Dedifferentiated amniotic fluid mesenchymal stem cell (primary cell): ENCODE results near the gene ZNF230.

Source experiments
- DNase-seq: peaks from one replicate; pipeline ENCODE4 v3.0.0-alpha.2; 2016; ENCODE audit errors: extremely low spot score

The ZNF230 gene

DNA sequence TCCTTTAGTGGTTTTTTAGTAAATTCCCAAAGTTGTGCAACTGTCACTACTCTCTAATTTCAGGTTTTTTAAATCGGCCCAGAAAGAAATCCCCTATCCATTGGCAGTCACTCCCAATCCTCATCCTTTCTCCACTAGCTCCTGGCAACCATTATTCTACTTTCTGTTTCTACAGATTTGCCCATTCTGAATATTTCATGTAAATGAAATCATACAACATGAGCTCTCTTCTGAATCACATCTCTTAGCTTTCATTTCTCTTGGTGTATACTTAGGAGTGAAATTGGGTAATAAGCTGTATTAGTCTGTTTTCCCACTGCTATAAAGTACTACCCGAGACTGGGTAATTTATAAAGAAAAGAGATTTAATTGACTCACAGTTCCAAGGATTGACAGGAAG is 39.4 kb downstream of the ZNF230 start:
- no peak for DNase-seq

DNA sequence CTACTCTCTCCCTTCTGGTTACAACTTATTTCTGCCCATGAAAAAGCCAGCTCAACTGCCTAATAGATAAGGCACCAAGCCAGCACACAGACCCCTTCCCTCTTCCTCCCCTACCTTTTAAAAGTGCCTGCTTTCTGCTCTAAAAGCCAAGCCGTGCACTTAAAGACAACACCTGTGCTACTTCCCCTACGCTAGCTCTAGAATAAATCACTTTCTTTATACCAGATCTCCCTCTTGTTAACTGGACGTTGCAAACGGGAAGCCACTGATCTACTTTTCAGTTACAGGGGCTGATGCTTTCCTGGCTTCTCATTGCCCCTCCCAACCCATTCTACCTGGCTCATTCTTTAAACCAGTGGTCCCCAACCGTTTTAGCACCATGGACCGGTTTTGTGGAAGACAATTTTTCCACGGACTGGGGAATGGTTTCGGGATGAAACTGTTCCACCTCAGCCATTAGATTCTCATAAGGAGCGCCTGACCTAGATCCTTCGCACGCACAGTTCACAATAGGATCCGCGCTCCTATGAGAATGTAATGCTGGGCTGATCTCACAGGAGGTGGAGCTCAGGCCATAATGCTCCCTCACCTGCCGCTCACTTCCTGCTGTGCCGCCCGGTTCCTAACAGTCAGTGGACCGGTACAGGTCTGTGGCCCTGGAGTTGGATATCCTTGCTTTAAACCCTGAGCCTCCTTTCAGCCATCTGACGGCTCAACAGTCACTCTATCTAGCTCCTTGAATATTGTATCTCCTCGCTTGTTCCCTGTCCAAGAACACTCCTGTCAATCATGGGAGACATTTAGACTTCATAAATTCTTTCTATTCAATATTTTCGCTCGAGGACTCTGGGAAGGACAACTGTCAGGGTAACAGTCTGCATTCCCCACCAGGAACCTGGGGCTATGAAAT is 48.2 kb downstream of the ZNF230 start:
- DNase-seq: peak; percentile 21

DNA sequence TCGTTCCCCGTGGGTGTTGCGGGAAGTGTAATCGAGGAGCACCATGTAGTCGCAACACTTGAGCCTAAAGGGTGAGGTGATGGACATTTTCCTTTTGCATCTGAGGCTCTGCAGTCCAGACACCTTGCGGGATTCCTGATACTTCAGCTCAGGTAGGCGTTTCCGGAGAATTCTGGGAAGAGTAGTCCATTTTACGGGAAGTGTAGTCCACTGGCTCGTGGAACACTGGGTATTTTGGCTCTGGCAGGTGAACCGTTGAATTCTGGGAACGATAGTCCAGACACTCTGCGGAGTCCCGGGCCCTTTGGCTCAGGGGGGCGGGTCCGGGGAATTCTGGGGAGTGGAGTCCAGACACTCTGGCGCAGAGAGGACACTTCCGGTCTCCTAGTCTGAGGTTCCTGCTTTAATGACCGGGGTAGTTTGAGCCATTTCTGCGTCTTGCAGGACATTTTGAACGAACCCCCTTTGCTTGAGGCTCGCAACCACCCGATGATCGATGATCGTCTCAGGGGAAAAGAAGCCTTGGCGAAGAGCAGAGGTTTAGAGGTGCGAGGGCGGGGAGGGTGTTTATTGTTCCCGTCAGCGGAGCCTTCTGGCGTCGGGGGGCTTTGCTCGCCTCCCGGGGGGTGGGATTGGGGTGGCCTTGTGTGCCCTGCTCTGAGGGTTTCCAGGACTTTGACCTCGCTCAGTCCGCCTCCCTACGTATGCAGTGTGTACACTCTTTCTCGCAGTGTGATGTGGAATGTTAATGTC is 49.1 kb downstream of the ZNF230 start, which contains the start of gene ZNF223:
TSS of gene ZNF223 (plus strand) at position 387 of the 753 bp plus-strand sequence. CDS start 3,141 bp downstream, outside the sequence.
- DNase-seq: peak; percentile 90

DNA sequence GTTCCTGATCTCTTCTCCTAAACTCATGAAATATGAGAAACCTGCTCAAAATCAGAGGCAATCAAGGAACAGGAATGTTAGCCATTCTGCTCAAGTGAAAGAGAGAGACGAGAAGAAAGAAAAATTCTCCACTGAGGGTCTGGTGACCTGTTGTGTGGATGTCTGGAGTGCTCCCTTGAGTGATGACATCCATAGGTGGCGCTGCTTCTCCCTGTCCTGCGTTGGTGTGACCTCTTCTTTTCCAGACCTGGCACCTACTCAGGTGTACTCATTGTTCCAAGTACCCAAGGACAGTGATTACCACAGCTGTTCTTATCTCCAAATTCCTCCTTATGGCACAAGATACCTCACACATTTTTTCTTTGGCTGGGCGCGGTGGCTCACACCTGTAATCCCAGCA is 53.1 kb downstream of the ZNF230 start:
- DNase-seq: no peak

DNA sequence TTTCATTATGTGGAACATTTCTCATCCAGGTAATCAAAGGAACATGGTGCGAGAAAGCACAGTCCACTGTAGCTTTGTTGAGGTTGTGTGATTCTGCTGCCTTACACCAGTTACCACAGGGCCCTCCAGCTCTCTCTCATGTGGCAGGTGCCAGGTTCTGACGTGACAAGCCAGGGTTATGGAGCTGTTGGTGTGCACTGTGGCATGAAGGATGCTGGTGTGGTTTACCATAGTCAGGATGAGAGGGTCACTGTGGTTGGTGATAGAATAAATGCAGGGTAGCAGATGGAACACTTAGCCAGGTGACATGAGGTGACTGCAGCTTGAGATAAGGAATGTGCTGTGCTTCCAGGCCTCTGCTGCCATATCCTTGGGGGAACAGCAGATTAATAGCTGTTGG is 56.5 kb downstream of the ZNF230 start:
- DNase-seq: no peak

DNA sequence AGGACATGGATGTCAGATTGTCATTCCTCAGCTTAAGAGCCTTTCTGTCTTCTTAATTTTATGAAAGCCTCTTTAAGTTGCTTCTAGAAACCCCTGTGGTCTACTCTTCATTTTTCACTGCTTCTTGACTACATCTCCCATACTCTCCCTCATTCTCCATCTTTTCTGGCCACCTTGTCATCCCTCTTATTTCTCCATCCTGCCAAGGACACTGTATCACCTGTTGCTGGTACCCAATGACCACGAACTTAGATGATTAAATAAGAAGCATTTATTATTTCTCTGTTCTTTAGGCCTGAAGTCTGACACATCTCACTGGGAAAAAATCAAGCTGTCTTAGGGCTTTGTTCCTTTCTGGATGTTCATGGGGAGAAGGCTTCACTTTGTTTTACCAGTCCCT is 58.3 kb downstream of the ZNF230 start:
- DNase-seq: no peak
